ENCODE measurements around the gene ABTB1.

Gene ABTB1

DNA sequence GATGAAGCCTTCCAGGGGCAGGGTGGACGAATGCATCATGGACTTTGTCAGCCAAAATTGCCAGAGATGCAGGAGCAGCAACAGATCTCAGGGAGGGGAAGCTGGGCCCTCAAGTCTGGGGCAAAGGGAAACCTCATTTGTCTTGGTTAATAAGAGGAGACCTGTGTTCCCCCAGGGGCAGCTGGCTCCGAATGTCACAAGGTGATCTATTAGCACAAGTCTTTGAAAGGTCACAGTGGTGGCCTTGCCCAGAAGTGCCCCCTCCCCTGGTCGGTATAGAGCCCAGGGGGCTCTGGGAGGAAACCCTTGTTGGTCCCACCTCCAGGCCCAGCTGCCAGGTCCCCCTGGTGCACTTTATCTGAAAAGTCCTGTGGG, 46.2 kb downstream of the ABTB1 start:
- in situ Hi-C loops (cut with MboI; ENCODE audit: low pct_unique_long_range_greater_than_20kb, low sequenced_read_pairs, unreplicated experiment), result no loop called here

DNA sequence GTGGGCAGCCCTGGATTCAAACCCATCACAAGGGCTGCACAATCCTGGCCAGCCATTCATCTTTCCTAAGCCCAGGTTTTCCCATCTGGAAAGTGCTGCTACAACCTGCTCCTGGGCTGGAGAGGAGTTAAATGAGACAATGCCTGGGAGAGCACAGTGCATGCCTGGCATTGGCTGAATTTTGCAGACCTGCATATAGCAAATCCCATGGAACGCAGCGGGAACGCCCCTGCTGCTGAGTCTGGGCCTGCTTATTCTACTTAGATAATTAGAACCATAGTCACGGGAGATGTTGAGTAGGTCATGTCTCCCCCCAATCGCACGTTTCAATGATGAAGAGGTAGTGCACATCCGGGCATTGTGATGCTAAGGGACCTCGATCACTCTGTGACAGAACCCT, 46.6 kb downstream of the ABTB1 start:
- TF ChIP-seq, protein P1, sequence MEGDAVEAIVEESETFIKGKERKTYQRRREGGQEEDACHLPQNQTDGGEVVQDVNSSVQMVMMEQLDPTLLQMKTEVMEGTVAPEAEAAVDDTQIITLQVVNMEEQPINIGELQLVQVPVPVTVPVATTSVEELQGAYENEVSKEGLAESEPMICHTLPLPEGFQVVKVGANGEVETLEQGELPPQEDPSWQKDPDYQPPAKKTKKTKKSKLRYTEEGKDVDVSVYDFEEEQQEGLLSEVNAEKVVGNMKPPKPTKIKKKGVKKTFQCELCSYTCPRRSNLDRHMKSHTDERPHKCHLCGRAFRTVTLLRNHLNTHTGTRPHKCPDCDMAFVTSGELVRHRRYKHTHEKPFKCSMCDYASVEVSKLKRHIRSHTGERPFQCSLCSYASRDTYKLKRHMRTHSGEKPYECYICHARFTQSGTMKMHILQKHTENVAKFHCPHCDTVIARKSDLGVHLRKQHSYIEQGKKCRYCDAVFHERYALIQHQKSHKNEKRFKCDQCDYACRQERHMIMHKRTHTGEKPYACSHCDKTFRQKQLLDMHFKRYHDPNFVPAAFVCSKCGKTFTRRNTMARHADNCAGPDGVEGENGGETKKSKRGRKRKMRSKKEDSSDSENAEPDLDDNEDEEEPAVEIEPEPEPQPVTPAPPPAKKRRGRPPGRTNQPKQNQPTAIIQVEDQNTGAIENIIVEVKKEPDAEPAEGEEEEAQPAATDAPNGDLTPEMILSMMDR (IDR thresholded peaks at IDR 0.05; ENCODE audit: extremely low read depth, insufficient read depth, missing control alignments), result no peak
- in situ Hi-C loops (cut with MboI; ENCODE audit: low pct_unique_long_range_greater_than_20kb, low sequenced_read_pairs, unreplicated experiment), result no loop called here

More for the DNA sequence above, 46.2 kb downstream of the ABTB1 start:
- no peak for DNase-seq (ENCODE audit: low spot score)
- TF ChIP-seq, protein P1 (IDR thresholded peaks at IDR 0.05; ENCODE audit: extremely low read depth, insufficient read depth, missing control alignments), result no peak

DNA sequence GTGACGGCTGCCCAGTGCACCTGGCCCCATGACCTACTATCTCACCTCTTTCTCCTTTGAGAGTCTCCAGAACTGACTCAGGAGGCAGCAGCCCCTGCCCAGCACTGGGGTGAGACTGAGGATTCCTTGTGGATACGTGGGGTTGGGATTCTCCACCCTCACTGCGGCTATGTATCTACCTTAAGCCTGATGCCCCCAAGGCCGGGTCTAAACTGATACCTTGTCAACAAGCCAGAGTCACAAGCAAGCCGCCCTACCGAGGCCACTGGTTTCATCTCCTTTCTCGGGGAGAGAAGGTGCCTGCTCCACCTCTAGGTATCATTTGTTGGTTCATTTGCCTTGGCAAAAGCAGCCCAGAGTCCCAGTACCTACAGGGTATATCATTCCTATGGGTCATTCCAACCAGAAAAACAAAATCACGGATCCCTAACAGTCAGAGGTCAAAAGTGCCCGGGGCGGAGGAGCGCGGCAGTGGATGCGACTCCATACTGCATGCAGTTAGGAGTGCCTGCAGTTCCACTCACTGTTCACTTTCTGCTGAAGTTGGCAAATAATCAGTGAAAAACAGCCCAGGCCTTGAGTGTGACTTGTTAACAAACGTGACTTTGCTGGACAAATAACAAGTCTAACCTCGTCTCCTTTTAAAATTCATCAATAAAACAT, 47.5 kb downstream of the ABTB1 start:
- in situ Hi-C loops (cut with MboI; ENCODE audit: low pct_unique_long_range_greater_than_20kb, low sequenced_read_pairs, unreplicated experiment), result no loop called here
- DNase-seq (ENCODE audit: low spot score), result no peak
- TF ChIP-seq, protein P1 (IDR thresholded peaks at IDR 0.05; ENCODE audit: extremely low read depth, insufficient read depth, missing control alignments), result no peak

More for the DNA sequence above, 46.6 kb downstream of the ABTB1 start:
- no peak for DNase-seq (ENCODE audit: low spot score)

DNA sequence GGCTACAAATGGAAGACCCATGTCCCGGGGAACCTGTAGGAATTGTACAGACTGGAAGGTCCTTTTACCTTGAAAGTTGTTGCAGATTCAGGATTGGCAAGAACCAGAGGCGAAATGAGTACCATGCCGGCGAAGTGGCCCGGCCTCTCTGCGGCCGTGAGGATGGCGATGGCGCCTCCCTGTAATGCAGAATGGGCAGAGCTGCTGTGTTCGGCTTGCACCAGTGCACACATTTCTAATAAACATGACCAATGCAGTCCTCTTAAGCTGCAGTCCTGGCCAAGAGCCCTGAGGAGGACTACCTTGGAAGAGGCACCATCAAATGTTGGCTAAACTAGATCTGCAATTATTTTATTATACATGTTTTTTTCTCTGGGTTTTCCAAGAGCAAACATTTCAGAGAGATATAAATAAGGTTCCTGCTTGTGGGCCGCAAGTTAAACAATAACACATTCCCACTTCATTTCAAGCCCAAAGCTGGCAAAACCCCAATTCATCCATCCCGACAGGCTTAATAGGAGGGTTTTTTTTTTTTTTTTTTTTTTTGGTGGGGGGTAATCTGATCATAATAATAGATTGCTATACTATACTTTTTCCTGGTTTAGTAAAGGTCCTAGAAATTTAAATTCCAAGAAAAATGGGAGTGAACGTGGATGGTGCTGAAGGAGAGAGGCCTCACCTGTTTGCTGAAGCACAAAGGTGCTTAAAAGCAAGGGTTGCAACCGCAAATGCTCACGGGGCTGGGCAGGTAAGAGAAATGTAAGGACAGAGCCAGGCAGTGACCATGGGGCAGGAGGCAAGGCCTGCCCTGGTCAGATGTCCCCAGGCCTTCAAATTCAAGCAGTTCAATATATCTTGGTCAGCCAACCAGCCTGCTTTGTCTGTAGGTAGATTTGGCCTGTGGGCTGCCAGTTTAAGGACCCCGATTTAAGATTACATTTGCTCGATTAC, 48.5 kb downstream of the ABTB1 start:
- no peak for DNase-seq (ENCODE audit: low spot score)
- in situ Hi-C loops (cut with MboI; ENCODE audit: low pct_unique_long_range_greater_than_20kb, low sequenced_read_pairs, unreplicated experiment), result no loop called here
- TF ChIP-seq, protein P1 (IDR thresholded peaks at IDR 0.05; ENCODE audit: extremely low read depth, insufficient read depth, missing control alignments), result no peak

DNA sequence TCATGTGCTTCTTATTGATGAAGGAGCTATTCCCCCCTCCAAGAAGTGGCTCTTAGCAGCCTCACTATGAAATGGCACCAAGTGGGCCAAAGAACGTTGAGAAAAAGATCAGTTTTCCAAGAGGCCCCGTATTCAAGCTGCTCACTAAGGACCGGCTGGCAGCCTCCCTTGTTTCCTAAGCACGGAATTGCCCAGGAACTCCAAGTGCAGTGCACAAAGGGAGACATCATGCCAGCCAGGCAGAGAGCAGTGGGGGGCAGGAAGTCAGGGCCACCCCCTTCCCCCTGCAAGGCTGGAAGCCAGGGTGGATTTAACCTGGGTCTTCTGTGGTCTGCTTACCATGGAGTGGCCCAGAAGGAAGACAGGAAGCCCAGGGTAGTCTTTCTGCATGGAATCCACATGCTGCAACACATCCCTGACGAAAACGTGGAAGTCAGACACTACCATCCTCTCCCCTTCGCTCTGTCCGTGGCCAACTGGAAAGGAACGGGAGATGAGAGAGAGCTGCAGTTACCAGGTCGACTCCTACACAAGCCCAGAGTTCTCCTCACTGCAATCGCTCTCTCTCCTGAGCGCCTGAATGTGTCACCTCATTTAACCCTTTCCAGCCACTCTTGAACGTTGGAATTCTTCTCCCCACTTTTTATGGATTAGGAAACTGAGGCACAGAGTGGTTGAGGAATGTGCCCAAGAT, 49.5 kb downstream of the ABTB1 start:
- no peak for DNase-seq (ENCODE audit: low spot score)
- in situ Hi-C loops (cut with MboI; ENCODE audit: low pct_unique_long_range_greater_than_20kb, low sequenced_read_pairs, unreplicated experiment), result no loop called here
- TF ChIP-seq, protein P1 (IDR thresholded peaks at IDR 0.05; ENCODE audit: extremely low read depth, insufficient read depth, missing control alignments), result no peak

DNA sequence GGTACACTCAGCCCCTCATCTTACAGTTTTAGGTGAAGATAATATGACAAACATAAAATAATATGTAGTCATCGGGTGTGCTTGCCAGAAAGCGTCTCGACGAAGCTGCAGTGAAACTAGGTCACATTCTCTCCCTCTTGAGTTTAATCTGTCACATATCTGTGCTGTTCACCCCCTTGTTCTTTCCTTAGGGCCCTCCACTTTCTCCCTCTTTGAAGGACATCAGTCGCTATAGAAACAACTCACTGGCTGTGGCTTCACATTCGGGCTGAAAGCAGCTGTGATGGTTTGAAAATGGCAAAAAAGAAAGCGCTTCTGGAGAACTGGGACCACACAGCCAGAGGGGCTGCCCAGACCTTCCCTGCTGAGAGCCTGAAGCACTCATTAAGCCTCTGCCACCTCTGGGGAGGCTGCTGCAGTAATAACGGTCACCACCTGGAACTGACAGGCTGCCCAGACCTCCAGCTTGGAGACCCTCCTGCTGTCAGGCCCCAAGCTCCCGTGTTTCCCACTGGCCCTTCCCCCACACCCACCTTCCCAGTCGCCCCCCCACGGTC, 50.3 kb downstream of the ABTB1 start:
- DNase-seq (ENCODE audit: low spot score), result no peak

More for the DNA sequence above, 50.3 kb downstream of the ABTB1 start:
- TF ChIP-seq, protein P1 (IDR thresholded peaks at IDR 0.05; ENCODE audit: extremely low read depth, insufficient read depth, missing control alignments), result no peak
- in situ Hi-C loops (cut with MboI; ENCODE audit: low pct_unique_long_range_greater_than_20kb, low sequenced_read_pairs, unreplicated experiment), result no loop called here
